NB4 (cell line): ENCODE data around the gene RPL38.

ENCODE experiments used
- POLR2A ChIP-seq: IDR thresholded peaks from 2 replicates; pipeline ENCODE4 v1.6.1; 2011; ENCODE audit warnings: mild to moderate bottlenecking; ENCODE audit not compliant: insufficient read length; ENCODE audit errors: extremely low read depth
- TF ChIP-seq, protein P1 (sequence below): IDR thresholded peaks from one replicate; pipeline ENCODE4 v1.5.1; 2012; ENCODE audit warnings: low read depth, low read length
- TF ChIP-seq, protein P2 (sequence below): IDR thresholded peaks from 2 replicates; pipeline ENCODE4 v1.6.1; 2011; ENCODE audit warnings: low read depth, low read length

DNA sequence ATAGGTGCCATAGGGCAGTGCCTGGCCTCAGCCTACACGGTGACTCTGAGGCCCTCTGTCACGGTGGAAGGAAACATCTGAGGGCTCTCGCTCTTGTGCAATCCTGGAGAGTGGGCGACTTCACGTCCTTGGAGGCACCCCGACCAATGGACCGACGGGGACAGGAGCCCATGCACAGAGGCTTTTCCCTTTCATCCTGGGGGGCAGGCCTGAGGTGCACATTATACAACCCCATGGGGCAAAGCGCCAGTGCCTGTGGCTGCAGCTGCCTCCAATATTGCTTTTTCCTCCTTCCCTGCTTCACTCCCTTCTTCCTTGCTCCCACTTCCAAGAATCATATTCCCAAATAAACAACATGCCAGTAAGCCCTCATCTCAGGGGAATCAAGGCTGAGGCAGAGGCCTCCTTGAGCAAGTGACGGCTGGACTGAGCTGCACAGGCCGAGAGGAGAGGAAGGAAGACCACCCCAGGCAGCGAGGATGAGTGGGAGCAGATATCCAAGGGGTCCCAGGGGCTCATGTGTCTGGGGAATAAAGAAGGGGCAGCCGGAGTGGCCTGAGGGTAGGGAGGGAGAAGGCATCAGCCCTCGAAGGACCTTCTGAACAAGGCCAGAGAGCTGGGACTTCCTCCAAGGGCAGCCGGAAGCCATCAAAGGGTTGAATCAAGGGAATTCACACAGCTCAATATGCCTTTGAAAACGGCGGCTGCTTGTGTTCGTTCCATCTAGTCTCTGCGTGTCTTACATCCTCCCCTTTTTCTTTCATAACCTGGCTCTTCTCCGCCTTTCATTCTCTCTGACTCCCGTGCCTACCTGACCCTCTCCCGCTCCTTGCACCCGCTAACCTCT is 42.6 kb upstream of the RPL38 start:
- TF ChIP-seq, protein P1, sequence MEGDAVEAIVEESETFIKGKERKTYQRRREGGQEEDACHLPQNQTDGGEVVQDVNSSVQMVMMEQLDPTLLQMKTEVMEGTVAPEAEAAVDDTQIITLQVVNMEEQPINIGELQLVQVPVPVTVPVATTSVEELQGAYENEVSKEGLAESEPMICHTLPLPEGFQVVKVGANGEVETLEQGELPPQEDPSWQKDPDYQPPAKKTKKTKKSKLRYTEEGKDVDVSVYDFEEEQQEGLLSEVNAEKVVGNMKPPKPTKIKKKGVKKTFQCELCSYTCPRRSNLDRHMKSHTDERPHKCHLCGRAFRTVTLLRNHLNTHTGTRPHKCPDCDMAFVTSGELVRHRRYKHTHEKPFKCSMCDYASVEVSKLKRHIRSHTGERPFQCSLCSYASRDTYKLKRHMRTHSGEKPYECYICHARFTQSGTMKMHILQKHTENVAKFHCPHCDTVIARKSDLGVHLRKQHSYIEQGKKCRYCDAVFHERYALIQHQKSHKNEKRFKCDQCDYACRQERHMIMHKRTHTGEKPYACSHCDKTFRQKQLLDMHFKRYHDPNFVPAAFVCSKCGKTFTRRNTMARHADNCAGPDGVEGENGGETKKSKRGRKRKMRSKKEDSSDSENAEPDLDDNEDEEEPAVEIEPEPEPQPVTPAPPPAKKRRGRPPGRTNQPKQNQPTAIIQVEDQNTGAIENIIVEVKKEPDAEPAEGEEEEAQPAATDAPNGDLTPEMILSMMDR, result no peak
- TF ChIP-seq POLR2A, result no peak
- TF ChIP-seq, protein P2, sequence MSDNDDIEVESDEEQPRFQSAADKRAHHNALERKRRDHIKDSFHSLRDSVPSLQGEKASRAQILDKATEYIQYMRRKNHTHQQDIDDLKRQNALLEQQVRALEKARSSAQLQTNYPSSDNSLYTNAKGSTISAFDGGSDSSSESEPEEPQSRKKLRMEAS, result no peak
